Activated CD8-positive, alpha-beta memory T cell treated with anti-CD3 and anti-CD28 coated beads for 1 hour (primary cell): ENCODE data around the gene SLFN12L.
"Not testable (repeated sequence)": the region's sequence is repeated elsewhere in the genome, so short reads cannot be mapped to it uniquely, and the experiment has no call there.

Source experiments
- DNase-seq, 2 donors: peaks; one replicate each; pipeline ENCODE4 v3.0.0-alpha.2; 2020; ENCODE audit warnings: low read depth in 1 of 2; ENCODE audit errors: extremely low read depth in 1 of 2

Gene SLFN12L

GRCh38 chr17:35498448-35499178 is 38.9 kb downstream of the SLFN12L start:
- no peak for DNase-seq

GRCh38 chr17:35496451-35497290 is 40.8 kb downstream of the SLFN12L start:
- no peak for DNase-seq

GRCh38 chr17:35493040-35493439 is 44.4 kb downstream of the SLFN12L start:
- no peak for DNase-seq

DNA sequence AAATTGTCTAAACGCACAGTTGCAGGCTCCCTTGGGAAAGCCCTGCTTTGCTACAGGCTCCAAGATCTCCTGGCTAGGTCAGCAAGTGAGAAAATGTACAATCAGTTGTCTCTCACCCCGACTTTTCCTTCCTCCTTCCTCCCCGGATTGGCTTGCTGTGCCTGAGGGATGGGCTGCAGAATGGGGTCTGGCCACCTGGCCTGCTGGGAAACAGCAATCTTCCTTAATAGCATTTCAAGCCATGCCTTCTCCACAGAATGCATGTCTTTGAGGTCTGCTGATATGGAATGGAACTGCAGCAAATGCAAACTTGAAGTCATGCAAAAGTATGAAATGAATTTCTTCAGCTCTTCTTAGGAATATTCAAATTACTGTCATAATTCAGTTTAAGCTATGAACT is 46.1 kb downstream of the SLFN12L start:
- no peak for DNase-seq

- no peak for DNase-seq
These were observed 47.5 kb downstream of the SLFN12L start for GRCh38 chr17:35489944-35490343.

- no peak for DNase-seq
These were observed 48.5 kb downstream of the SLFN12L start for GRCh38 chr17:35488991-35489390.

GRCh38 chr17:35486920-35487732 is 50.4 kb downstream of the SLFN12L start:
- DNase-seq, result peak; percentile 47 to 54

DNA sequence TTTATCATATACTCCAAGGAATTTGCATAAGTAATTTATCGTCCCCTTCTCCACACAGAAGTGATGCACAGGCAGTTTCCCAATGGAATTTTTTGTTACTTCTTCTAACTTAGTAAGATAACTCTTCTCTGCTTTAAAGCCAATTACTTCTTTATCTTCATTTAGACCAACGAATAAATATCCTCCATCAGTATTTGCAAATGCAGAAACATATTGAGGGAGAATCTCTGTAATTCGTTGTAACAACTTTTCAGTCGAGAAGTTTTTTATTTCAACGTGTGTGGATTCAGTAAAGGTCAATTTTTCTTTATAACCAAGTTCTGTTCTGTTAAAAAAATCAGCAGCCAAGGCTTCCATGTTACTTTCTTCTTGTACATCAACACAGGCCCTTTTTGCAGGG is 58.2 kb downstream of the SLFN12L start:
- DNase-seq, result no peak

DNA sequence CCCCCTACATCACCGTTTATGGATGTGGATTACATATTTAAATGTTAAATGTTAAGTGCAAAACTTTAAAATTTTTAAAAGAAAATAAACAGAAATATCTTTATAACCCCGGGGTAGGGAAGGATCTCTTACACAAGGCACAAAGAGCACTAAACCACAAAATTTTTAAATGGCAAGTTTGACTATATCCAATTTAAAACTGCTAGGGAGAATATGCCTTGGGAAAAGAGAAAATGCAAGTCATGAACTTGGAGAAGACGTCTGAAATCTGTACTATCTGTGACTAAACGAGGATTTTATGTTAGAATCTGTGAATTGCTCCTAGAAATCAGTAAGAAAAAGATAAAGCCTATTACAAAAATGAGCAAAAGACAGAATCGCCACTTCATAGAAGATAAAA is 60.2 kb downstream of the SLFN12L start:
- DNase-seq, result no peak

GRCh38 chr17:35476283-35476820 is 61.1 kb downstream of the SLFN12L start:
- DNase-seq, result no peak

DNA sequence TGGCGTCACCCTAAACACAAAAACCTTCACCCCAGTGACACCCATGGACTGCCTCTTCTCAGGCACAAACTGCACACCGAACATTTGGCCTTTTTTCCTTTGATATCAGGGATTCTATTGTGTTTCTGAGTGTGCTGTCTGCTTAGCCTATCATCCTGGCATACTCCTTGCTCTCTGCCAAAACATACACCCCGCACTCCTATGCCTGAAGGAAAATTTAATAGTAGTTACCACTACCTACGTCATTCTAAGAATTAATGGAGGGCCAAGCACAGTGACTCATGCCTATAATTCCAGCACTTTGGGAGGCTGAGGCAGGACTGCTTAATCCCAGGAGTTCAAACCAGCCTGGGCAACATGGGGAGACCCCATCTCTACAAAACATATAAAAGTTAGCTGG is 69.0 kb downstream of the SLFN12L start:
- no peak for DNase-seq

DNA sequence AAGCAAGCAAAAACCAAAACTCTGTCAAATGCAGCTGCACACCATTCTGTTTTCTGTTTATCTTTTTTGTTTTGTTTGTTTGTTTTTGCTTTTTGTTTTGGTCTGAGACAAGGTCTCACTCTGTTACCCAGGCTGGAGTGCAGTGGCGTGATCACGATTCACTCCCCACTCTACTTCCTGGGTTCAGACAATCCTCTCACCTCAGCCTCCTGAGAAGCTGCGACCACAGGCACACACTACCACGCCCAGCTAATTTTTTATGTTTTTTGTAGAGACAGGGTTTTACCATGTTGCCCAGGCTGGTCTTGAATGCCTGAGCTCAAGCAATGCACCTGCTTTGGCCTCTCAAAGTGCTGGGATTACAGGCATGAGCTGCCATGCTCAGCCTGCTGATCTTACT is 69.7 kb downstream of the SLFN12L start:
- no peak for DNase-seq

DNA sequence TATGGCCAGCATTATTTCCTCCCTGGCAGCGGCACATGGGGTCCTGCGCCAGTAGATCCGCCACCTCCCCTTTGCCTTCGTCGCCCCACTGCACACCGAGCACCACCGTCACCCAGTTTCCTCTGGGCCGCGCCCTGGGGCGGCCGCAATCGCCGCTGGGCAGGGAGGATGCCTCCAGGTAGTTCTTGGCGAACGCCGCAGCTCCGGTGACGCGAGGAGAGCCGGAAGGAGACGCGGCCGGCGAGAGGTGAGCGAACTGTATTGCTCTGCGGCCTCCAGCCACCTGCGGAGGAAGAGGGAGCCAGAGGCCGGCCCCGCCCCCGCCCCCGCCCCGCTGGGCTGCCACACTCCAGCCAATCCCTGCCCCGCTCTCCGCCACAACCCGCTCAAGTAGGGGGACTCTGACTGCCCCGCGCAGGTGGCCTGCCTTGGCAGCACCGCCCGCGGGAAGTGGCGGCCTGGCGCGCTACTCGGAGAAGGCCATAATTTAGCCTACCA is 77.1 kb downstream of the SLFN12L start:
- peak; percentile 34 to 39 for DNase-seq

GRCh38 chr17:35454035-35454434 is 83.4 kb downstream of the SLFN12L start:
- not testable (repeated sequence) for DNase-seq

DNA sequence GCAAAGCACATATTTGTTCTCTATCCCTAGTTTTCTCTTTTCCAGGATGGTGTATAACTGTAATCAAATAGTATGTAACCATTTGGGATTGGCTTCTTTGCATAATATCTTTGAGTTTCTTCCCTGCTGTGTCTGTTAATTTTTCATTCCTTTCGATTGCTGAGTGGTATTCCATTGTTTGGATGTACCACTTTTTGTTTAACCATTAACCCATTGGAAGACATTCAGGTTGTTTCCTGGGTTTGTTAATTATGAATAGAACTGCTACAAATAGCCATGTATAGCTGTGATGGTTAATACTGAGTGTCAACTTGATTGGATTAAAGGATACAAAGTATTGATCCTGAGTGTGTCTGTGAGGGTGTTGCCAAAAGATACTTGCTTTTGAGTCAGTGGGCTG is 84.3 kb downstream of the SLFN12L start:
- DNase-seq, result no peak

- no peak for DNase-seq
These were observed 88.0 kb downstream of the SLFN12L start for GRCh38 chr17:35449371-35449931.

GRCh38 chr17:35448899-35449227 is 88.6 kb downstream of the SLFN12L start:
- DNase-seq, result no peak

DNA sequence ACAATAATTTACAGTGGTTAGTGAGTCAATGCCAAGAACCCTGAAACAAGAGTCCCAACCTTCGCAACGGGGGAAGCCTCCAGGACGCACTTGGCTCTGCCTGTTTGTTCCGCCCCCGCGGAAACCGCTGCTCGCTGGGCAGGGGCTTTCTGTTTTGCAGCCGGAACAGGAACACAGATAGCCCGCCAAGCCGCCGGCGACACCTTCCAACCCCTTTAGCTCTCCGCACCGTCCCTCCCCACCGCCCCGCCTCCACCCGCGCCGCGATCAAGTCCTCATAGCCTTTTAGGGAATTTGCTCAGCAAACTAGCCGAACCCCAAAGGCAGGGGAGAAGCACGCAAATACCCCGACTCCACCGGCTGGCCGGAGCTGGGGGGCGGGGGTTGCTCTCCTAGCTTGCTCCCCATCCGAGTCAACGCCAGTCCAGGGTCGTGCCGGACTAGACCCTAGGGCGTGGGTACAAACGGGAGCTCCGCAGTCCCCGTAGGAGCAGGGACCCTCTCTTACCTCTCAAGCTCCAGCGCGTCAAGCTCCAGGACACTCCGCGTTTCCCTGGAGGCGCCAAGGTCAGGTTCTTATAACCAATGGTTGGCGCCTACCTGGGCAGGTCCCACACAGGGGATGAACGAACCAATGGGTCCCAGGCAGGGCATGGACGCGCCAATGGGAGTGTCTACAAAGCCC is 89.1 kb downstream of the SLFN12L start, which contains the start of gene SLFN13:
TSS of gene SLFN13 (minus strand) at position 553 of the 685 bp plus-strand sequence. CDS start 3,086 bp downstream, outside the sequence.
- DNase-seq, result peak; percentile 68 to 70

- DNase-seq, result no peak
These were observed 90.0 kb downstream of the SLFN12L start for GRCh38 chr17:35447499-35447898.

DNA sequence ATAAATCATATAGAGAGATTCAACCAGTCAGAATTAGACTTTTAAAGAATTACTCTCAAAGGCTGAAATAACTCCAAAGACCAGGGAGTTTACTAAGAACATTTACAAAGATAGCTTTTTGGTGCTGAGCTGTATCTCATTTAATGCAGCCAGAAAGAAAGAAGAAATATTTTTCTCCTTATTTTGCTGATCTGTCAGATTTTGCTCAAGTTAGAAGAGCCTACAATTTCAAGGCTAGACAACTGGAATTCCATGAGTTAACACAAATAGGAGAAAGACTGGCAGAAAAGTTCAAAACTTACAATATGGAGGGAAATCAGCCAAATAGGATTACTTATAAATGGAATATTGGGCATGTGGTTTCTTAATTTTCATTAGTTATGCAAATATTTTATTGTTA is 99.0 kb downstream of the SLFN12L start:
- no peak for DNase-seq
